ENCODE measurements around the gene CCDC160. TPM values are rescaled to one million over a fixed set of nuclear protein-coding genes. Genes with fewer than 3 reads are reported as not detected.

Gene CCDC160
- total RNA-seq, 2 donors from 2014 or later = 0.74 to 2.5 TPM

DNA sequence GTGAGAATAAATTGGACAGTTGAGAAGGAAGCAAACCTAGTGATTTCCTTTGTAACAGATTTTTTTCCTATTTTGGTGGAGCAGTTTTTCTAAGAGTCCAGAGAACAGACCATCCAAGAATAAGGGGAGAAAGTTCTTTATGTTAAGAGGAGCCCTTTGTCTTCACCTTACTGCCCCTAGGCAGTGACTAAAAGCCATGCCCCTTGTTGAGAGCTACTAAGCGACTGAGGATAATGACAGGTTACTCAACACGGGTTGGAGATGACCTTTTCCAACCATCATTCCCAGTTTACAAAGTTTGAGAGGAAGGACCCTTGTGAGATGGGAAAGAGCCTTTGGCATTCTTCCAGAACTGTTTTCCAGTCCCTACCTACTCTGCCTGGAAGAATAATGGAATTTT lies 3.2 kb downstream of the CCDC160 start:
- DNase-seq (ENCODE audit: low spot score) = no peak
- Histone ChIP-seq H3K4me1 (replicated peaks) (no peaks in the 10 kb centered on the region), H3K9me3 (no peaks in the 10 kb centered on the region), H3K27ac (no peak overlapping the region), H3K36me3 (no peaks in the 10 kb centered on the region), H3K4me3 (no peak overlapping the region), H3K27me3 (replicated peaks; ENCODE audit: insufficient read depth) (no peaks in the 10 kb centered on the region)
- TF ChIP-seq POLR2A (IDR thresholded peaks at IDR 0.05) (no peak), CTCF (IDR thresholded peaks at IDR 0.05) (no peak)
- intact Hi-C loops (cut with DNase I) = no loop called here
- WGBS = 70% methylated on average over 2 of the region's 2 CpGs

DNA sequence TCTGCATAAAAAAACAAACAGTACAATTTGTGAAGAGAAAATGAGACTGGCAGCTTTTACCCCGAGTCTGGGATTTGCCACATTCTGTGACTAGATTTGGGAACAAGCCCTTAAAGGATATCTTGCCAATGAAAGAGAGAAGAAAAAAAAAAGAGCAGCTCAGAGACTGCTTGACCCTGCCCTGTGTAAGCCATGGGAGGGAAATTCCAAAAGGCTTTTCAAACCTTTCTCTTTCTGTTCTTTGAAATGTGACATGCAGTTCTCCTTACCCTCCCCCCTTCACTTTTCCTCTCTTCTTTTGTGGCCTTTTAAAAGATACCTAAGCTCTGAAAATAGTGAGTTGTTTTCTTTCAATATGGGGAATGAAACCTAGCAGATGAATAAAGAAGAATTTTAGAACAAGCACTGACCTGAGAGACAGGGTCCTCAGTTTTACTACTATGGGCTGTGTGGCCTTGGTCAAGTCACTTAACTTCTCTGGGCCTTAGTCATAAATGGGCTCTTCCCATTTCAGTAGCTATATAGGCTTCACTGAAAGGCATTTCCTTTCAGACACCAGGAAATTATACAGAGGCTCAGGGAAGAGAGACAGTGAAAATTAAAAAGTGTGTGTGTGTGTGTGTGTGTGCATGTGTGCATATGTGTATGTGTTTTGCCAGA lies 5.1 kb downstream of the CCDC160 start:
- Histone ChIP-seq H3K36me3 (no peaks in the 10 kb centered on the region), H3K4me3 (no peak overlapping the region), H3K9me3 (no peaks in the 10 kb centered on the region), H3K4me1 (replicated peaks) (no peaks in the 10 kb centered on the region), H3K27ac (no peak overlapping the region), H3K27me3 (replicated peaks; ENCODE audit: insufficient read depth) (no peaks in the 10 kb centered on the region)
- no peak for TF ChIP-seq POLR2AphosphoS5 (IDR thresholded peaks at IDR 0.05)
- TF ChIP-seq CTCF (IDR thresholded peaks at IDR 0.05) = no peak
- no peak for TF ChIP-seq POLR2A (IDR thresholded peaks at IDR 0.05)
- WGBS = 20% methylated on average over 1 of the region's 1 CpG
- intact Hi-C loops (cut with DNase I) = no loop called here
- no peak for DNase-seq (ENCODE audit: low spot score)

GRCh38 chrX:134244043-134244442 lies 7.1 kb downstream of the CCDC160 start:
- Histone ChIP-seq H3K4me1 (replicated peaks) (no peaks in the 10 kb centered on the region), H3K9me3 (no peaks in the 10 kb centered on the region), H3K27ac (no peak overlapping the region), H3K4me3 (no peak overlapping the region), H3K27me3 (replicated peaks; ENCODE audit: insufficient read depth) (no peaks in the 10 kb centered on the region), H3K36me3 (no peaks in the 10 kb centered on the region)
- TF ChIP-seq POLR2AphosphoS5 (IDR thresholded peaks at IDR 0.05) (peak; percentile 27), POLR2A (IDR thresholded peaks at IDR 0.05) (no peak)
- intact Hi-C loops (cut with DNase I) = no loop called here
- no peak for DNase-seq (ENCODE audit: low spot score)

- no peaks in the 10 kb centered on the region for H3K36me3 ChIP-seq
- intact Hi-C loops (cut with DNase I) = no loop called here
- H3K27me3 ChIP-seq (replicated peaks; ENCODE audit: insufficient read depth) = no peaks in the 10 kb centered on the region
- H3K4me3 ChIP-seq = no peak overlapping the region
- no peaks in the 10 kb centered on the region for H3K9me3 ChIP-seq
- 63% methylated on average over 7 of the region's 7 CpGs for WGBS
- TF ChIP-seq POLR2A (IDR thresholded peaks at IDR 0.05) (no peak), POLR2AphosphoS5 (IDR thresholded peaks at IDR 0.05) (no peak), CTCF (IDR thresholded peaks at IDR 0.05) (no peak)
- no peak for DNase-seq (ENCODE audit: low spot score)
- no peak overlapping the region for H3K27ac ChIP-seq
- H3K4me1 ChIP-seq (replicated peaks) = no peaks in the 10 kb centered on the region
These were observed 9.3 kb downstream of the CCDC160 start for GRCh38 chrX:134246282-134246681.

GRCh38 chrX:134247492-134247891 lies 10.5 kb downstream of the CCDC160 start:
- DNase-seq (ENCODE audit: low spot score) = no peak
- Histone ChIP-seq H3K27me3 (replicated peaks; ENCODE audit: insufficient read depth) (no peaks in the 10 kb centered on the region), H3K36me3 (no peaks in the 10 kb centered on the region), H3K4me1 (replicated peaks) (no peaks in the 10 kb centered on the region), H3K9me3 (no peaks in the 10 kb centered on the region), H3K4me3 (no peak overlapping the region), H3K27ac (no peak overlapping the region)
- WGBS = 37% methylated on average over 3 of the region's 3 CpGs
- intact Hi-C loops (cut with DNase I) = no loop called here
- no peak for TF ChIP-seq POLR2A (IDR thresholded peaks at IDR 0.05)
- no peak for TF ChIP-seq CTCF (IDR thresholded peaks at IDR 0.05)
